Panc1 (cell line): ENCODE measurements around the gene ADGRL3.

ENCODE experiments used
- POLR2AphosphoS5 ChIP-seq: IDR thresholded peaks from 2 replicates; pipeline ENCODE4 v1.6.1; 2012; ENCODE audit warnings: mild to moderate bottlenecking, low read depth, low read length, moderate library complexity
- SIN3A ChIP-seq: IDR thresholded peaks from 2 replicates; pipeline ENCODE4 v1.6.1; 2012; ENCODE audit warnings: low read depth, mild to moderate bottlenecking, low read length, moderate library complexity, borderline replicate concordance; ENCODE audit not compliant: insufficient read depth
- TF ChIP-seq, protein P1 (sequence below): fragments of 450-650 bp; IDR thresholded peaks from 2 replicates; pipeline ENCODE4 v1.5.1; 2017; ENCODE audit warnings: mild to moderate bottlenecking
- TF ChIP-seq, protein P2 (sequence below), 2 experiments: IDR thresholded peaks; 2 replicates each; pipeline ENCODE4 v1.6.1; 2011 to 2012; ENCODE audit warnings: low read depth in 2 of 2, control low read depth in 1 of 2, low read length in 1 of 2, mild to moderate bottlenecking in 1 of 2, moderate library complexity in 1 of 2; ENCODE audit not compliant: insufficient read depth in 1 of 2

DNA sequence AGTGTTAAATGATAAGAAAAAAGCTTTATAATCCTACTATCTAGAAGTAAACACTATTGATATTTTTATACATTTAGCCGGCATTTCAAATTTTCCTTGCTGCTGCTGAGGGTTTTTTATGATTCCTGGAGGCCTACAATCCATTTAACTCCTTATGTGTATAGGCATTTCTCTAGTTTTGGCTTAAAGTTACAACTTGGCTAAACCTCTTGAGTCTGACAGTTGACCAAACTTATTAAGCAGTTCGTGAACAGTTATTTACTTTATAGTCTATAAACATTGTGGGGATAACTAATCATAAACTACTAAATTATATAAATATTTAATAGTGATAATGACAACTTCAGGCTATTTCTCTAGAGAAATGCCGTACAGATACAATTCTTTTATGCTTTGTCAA, 141.9 kb downstream of the ADGRL3 start:
- TF ChIP-seq, protein P1, sequence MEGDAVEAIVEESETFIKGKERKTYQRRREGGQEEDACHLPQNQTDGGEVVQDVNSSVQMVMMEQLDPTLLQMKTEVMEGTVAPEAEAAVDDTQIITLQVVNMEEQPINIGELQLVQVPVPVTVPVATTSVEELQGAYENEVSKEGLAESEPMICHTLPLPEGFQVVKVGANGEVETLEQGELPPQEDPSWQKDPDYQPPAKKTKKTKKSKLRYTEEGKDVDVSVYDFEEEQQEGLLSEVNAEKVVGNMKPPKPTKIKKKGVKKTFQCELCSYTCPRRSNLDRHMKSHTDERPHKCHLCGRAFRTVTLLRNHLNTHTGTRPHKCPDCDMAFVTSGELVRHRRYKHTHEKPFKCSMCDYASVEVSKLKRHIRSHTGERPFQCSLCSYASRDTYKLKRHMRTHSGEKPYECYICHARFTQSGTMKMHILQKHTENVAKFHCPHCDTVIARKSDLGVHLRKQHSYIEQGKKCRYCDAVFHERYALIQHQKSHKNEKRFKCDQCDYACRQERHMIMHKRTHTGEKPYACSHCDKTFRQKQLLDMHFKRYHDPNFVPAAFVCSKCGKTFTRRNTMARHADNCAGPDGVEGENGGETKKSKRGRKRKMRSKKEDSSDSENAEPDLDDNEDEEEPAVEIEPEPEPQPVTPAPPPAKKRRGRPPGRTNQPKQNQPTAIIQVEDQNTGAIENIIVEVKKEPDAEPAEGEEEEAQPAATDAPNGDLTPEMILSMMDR = no peak
- no peak for TF ChIP-seq SIN3A
- TF ChIP-seq POLR2AphosphoS5 = no peak
- TF ChIP-seq, protein P2, sequence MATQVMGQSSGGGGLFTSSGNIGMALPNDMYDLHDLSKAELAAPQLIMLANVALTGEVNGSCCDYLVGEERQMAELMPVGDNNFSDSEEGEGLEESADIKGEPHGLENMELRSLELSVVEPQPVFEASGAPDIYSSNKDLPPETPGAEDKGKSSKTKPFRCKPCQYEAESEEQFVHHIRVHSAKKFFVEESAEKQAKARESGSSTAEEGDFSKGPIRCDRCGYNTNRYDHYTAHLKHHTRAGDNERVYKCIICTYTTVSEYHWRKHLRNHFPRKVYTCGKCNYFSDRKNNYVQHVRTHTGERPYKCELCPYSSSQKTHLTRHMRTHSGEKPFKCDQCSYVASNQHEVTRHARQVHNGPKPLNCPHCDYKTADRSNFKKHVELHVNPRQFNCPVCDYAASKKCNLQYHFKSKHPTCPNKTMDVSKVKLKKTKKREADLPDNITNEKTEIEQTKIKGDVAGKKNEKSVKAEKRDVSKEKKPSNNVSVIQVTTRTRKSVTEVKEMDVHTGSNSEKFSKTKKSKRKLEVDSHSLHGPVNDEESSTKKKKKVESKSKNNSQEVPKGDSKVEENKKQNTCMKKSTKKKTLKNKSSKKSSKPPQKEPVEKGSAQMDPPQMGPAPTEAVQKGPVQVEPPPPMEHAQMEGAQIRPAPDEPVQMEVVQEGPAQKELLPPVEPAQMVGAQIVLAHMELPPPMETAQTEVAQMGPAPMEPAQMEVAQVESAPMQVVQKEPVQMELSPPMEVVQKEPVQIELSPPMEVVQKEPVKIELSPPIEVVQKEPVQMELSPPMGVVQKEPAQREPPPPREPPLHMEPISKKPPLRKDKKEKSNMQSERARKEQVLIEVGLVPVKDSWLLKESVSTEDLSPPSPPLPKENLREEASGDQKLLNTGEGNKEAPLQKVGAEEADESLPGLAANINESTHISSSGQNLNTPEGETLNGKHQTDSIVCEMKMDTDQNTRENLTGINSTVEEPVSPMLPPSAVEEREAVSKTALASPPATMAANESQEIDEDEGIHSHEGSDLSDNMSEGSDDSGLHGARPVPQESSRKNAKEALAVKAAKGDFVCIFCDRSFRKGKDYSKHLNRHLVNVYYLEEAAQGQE (IDR thresholded peaks at IDR 0.05; ENCODE audit: insufficient read depth in 1 of 2, low read depth in 2 of 2, low read length in 1 of 2) = no peak
